SK-N-SH (cell line): ENCODE measurements around the gene SLC6A3. TPM values are rescaled to one million over a fixed set of nuclear protein-coding genes. Genes with fewer than 3 reads are reported as not detected.

Experiments
- CTCF ChIA-PET: fragments of 300-600, 350-600 bp; formaldehyde crosslinking; extraction: SDS; loops from one replicate; lab custom pipeline; 2021; lab: Yijun Ruan, JAX
- POLR2A ChIA-PET: fragments of 350-600 bp; sonication (Branson Sonifier 250); formaldehyde crosslinking; extraction: SDS; loops from one replicate; lab custom pipeline; 2020; ENCODE audit warnings: antibody characterized with exemption, inconsistent platforms; lab: Yijun Ruan, JAX
- DNase-seq: peaks from one replicate; pipeline ENCODE4 v3.0.0; 2012
- H2AFZ ChIP-seq: fragments of 200-600 bp; sonication (generic); 2 replicates; pipeline ENCODE4 v1.8.1; 2016; ENCODE audit warnings: antibody characterized with exemption, mild to moderate bottlenecking, low read depth
- H3F3A ChIP-seq: fragments of 200-600 bp; sonication (generic); replicated peaks from 2 replicates; pipeline ENCODE3; 2016; ENCODE audit warnings: antibody characterized with exemption, mild to moderate bottlenecking; ENCODE audit not compliant: insufficient read depth
- H3K27ac ChIP-seq, 2 experiments: fragments of 200-500 bp in 1 of 2; fragments of 200-600 bp in 1 of 2; sonication (Bioruptor generic) in 1 of 2; sonication (generic), shearing (Covaris generic) in 1 of 2; 2 replicates each; pipeline versions ENCODE4 v1.5.1 to v1.6.1; 2014 to 2016; ENCODE audit warnings: low read depth in 2 of 2, inconsistent platforms in 1 of 2, low read length in 1 of 2, mild to moderate bottlenecking in 1 of 2, mixed read lengths in 1 of 2
- H3K27me3 ChIP-seq: fragments of 200-600 bp; sonication (generic), shearing (Covaris generic); 2 replicates; pipeline ENCODE4 v1.6.1; 2016; ENCODE audit warnings: mixed run types; ENCODE audit not compliant: insufficient read depth
- H3K36me3 ChIP-seq, 2 experiments: fragments of 200-500 bp in 1 of 2; fragments of 200-600 bp in 1 of 2; sonication (Bioruptor generic) in 1 of 2; sonication (generic) in 1 of 2; replicated peaks in 1 of 2; 2 replicates each; pipeline versions ENCODE3 to v1.5.1; 2014 to 2016; ENCODE audit warnings: low read length in 1 of 2, mild to moderate bottlenecking in 1 of 2; ENCODE audit not compliant: insufficient read depth in 2 of 2, control insufficient read depth in 1 of 2
- H3K4me1 ChIP-seq, 2 experiments: fragments of 200-500 bp in 1 of 2; fragments of 200-600 bp in 1 of 2; sonication (Bioruptor generic) in 1 of 2; sonication (generic), shearing (Covaris generic) in 1 of 2; 2 replicates each; pipeline versions ENCODE4 v1.5.1 to v1.6.1; 2014 to 2016; ENCODE audit warnings: low read depth in 1 of 2, low read length in 1 of 2, mixed run types in 1 of 2; ENCODE audit not compliant: insufficient read depth in 2 of 2, control insufficient read depth in 1 of 2
- H3K4me2 ChIP-seq: fragments of 200-600 bp; sonication (generic), shearing (Covaris generic); 2 replicates; pipeline ENCODE4 v1.6.1; 2017; ENCODE audit warnings: mixed run types
- H3K4me3 ChIP-seq, 2 experiments: fragments of 200-500 bp in 1 of 2; fragments of 200-600 bp in 1 of 2; sonication (Bioruptor generic) in 1 of 2; sonication (generic), shearing (Covaris generic) in 1 of 2; 2 replicates each; pipeline versions ENCODE4 v1.5.1 to v1.8.1; 2014 to 2016; ENCODE audit warnings: low read depth in 2 of 2, inconsistent platforms in 1 of 2, low read length in 1 of 2, mild to moderate bottlenecking in 1 of 2, mixed read lengths in 1 of 2, moderate library complexity in 1 of 2
- H3K79me2 ChIP-seq: fragments of 200-600 bp; sonication (generic); 2 replicates; pipeline ENCODE4 v1.8.1; 2017; ENCODE audit warnings: mild to moderate bottlenecking; ENCODE audit not compliant: insufficient read depth
- H3K9ac ChIP-seq: fragments of 200-600 bp; sonication (generic); 2 replicates; pipeline ENCODE4 v1.6.1; 2017; ENCODE audit warnings: mixed run types
- H3K9me2 ChIP-seq: fragments of 200-600 bp; sonication (generic); 2 replicates; pipeline ENCODE4 v1.6.1; 2017; ENCODE audit warnings: mixed run types
- H3K9me3 ChIP-seq: fragments of 200-600 bp; sonication (generic); 2 replicates; pipeline ENCODE4 v1.6.1; 2017; ENCODE audit warnings: mixed run types, mild to moderate bottlenecking, moderate library complexity
- H4K20me1 ChIP-seq: fragments of 200-600 bp; sonication (generic); 2 replicates; pipeline ENCODE4 v1.6.1; 2017; ENCODE audit warnings: mild to moderate bottlenecking, mixed run types; ENCODE audit not compliant: insufficient read depth
- CHD2 ChIP-seq: fragments of 150-350 bp; IDR thresholded peaks from 2 replicates; pipeline ENCODE4 v1.6.1; 2018; ENCODE audit warnings: low read length; ENCODE audit not compliant: partially characterized antibody
- ELF1 ChIP-seq: IDR thresholded peaks from 2 replicates; pipeline ENCODE4 v1.4.0; 2012
- EZH2phosphoT487 ChIP-seq: fragments of 200-600 bp; sonication (generic); IDR thresholded peaks from 2 replicates; pipeline ENCODE4 v1.6.1; 2017; ENCODE audit warnings: low read depth, mixed run types, mild to moderate bottlenecking, antibody characterized with exemption, moderate library complexity, borderline replicate concordance
- FOSL2 ChIP-seq: IDR thresholded peaks from 2 replicates; pipeline ENCODE4 v1.4.0; 2012; ENCODE audit warnings: low read depth, mild to moderate bottlenecking, moderate library complexity, borderline replicate concordance
- FOXJ3 ChIP-seq: sonication (generic); formaldehyde crosslinking; IDR thresholded peaks from 2 replicates; pipeline ENCODE4 v1.5.1; 2020; ENCODE audit warnings: mild to moderate bottlenecking, missing genetic modification reagents
- GATA2 ChIP-seq: sonication (generic); formaldehyde crosslinking; IDR thresholded peaks from 2 replicates; pipeline ENCODE4 v1.5.0; 2020; ENCODE audit warnings: mild to moderate bottlenecking, missing genetic modification reagents
- JUND ChIP-seq: IDR thresholded peaks from 2 replicates; pipeline ENCODE4 v1.4.0; 2012
- MEF2A ChIP-seq: IDR thresholded peaks from 2 replicates; pipeline ENCODE4 v1.4.0; 2012; ENCODE audit warnings: low read depth, borderline replicate concordance
- MXI1 ChIP-seq: IDR thresholded peaks from 2 replicates; pipeline ENCODE4 v1.6.1; 2012; ENCODE audit warnings: mild to moderate bottlenecking, low read depth, low read length, improper control_type of control experiment
- NRF1 ChIP-seq: IDR thresholded peaks from 2 replicates; pipeline ENCODE4 v1.6.1; 2012; ENCODE audit warnings: low read depth, mild to moderate bottlenecking, low read length
- POLR2AphosphoS5 ChIP-seq: IDR thresholded peaks from 2 replicates; pipeline ENCODE4 v1.6.1; 2012; ENCODE audit warnings: low read depth, low read length
- RAD21 ChIP-seq: IDR thresholded peaks from 2 replicates; pipeline ENCODE4 v1.6.1; 2012; ENCODE audit warnings: mild to moderate bottlenecking, low read length
- REST ChIP-seq: IDR thresholded peaks from 2 replicates; pipeline ENCODE4 v1.6.1; 2012; ENCODE audit warnings: mild to moderate bottlenecking, low read depth, low read length, moderate library complexity
- RFX5 ChIP-seq: IDR thresholded peaks from 2 replicates; pipeline ENCODE4 v1.6.1; 2012; ENCODE audit warnings: mild to moderate bottlenecking, improper control_type of control experiment, low read length
- SMC3 ChIP-seq: IDR thresholded peaks from 2 replicates; pipeline ENCODE4 v1.6.1; 2012; ENCODE audit warnings: low read depth, low read length, improper control_type of control experiment
- TAF1 ChIP-seq: IDR thresholded peaks from 2 replicates; pipeline ENCODE4 v1.6.1; 2012; ENCODE audit warnings: low read depth, mild to moderate bottlenecking, low read length, moderate library complexity, borderline replicate concordance
- TEAD4 ChIP-seq: IDR thresholded peaks from 2 replicates; pipeline ENCODE4 v1.4.0; 2012; ENCODE audit warnings: mild to moderate bottlenecking, borderline replicate concordance; ENCODE audit not compliant: insufficient read depth
- USF2 ChIP-seq: fragments of 150-350 bp; IDR thresholded peaks from 2 replicates; pipeline ENCODE4 v1.6.1; 2017; ENCODE audit warnings: antibody characterized with exemption, low read length, low read depth, borderline replicate concordance
- YY1 ChIP-seq: IDR thresholded peaks from 2 replicates; pipeline ENCODE4 v1.4.0; 2012; ENCODE audit warnings: low read depth, mild to moderate bottlenecking
- ZBTB33 ChIP-seq: IDR thresholded peaks from 2 replicates; pipeline ENCODE4 v1.4.0; 2012; ENCODE audit warnings: low read depth, borderline replicate concordance
- WGBS: methylation state at CpG from one replicate; pipeline ENCODE4 v1.1.6; 2017; ENCODE audit warnings: low lambda C conversion rate; 5-methylcytosine and 5-hydroxymethylcytosine counted together
- polyA plus RNA-seq, 3 experiments: library from polyadenylated mRNA; depleted of rRNA; stranded (reverse); fragments of >200 nt; gene quantifications; 2 replicates each; pipeline ENCODE4 v1.2.3, GENCODE V29; 2012
- TF ChIP-seq, protein P1 (sequence below): IDR thresholded peaks from 2 replicates; pipeline ENCODE4 v1.4.0; 2012; ENCODE audit warnings: low read depth, borderline replicate concordance

The SLC6A3 gene
- polyA plus RNA-seq, 1 of the 3 experiments (the other 2 are of a cell fraction), result not detected

- Histone ChIP-seq H3F3A (no peaks in the 10 kb centered on the region), H3K9me3 (no peaks in the 10 kb centered on the region), H3K4me3 (no peak overlapping the region), H3K9me2 (no peaks in the 10 kb centered on the region), H3K79me2 (no peaks in the 10 kb centered on the region), H3K9ac (no peak overlapping the region), H2AFZ (no peak overlapping the region), H3K36me3 (no peaks in the 10 kb centered on the region), H3K27me3 (peaks cover 16% of the 10 kb centered on the region; the same call in 1 of the 2 replicates), H4K20me1 (no peaks in the 10 kb centered on the region), H3K4me1 (peaks cover 0 to 10% of the 10 kb centered on the region in 2 experiments; a peak in 1 of 4 replicates), H3K4me2 (no peak overlapping the region), H3K27ac (no peak overlapping the region)
- ChIA-PET CTCF (interaction anchor here (1.0 kb wide), 1 partner anchor 8 kb away, joined by 3 read pairs; no protein-coding TSS in a partner anchor), POLR2A (no interaction called here)
- DNase-seq, result no peak
- WGBS, result 44% methylated on average over 4 of the region's 4 CpGs
- no peak for TF ChIP-seq NRF1
- no peak for TF ChIP-seq ELF1
- no peak for TF ChIP-seq FOXJ3 (CRISPR knock-in tag)
- no peak for TF ChIP-seq TAF1
- TF ChIP-seq TEAD4, result no peak
- TF ChIP-seq YY1, result no peak
- TF ChIP-seq EZH2phosphoT487, result no peak
- TF ChIP-seq RFX5, result no peak
- TF ChIP-seq GATA2 (CRISPR knock-in tag), result no peak
These were observed 56.8 kb downstream of the SLC6A3 start for GRCh38 chr5:1388383-1388967.

DNA sequence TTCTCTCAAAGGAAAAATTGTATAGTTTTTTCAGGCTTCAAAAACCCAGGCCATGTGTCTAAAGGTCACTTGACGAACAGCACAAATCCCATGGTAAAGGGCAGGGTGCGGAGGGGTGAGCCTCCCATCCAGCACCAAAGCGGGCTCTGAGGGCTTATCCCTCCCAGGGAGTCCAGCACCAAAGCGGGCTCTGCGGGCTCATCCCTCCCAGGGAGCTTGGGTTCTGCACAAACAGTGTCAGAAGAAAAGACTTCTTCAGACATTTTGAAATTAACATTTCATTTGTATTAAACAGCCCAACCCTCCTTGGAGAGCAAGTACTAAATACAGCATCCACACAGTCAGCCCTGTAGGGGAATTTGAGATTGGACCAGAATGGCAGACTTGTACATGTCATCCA, 57.4 kb downstream of the SLC6A3 start:
- H3K9ac ChIP-seq, result no peak overlapping the region
- no peak overlapping the region for H3K27ac ChIP-seq
- H3K36me3 ChIP-seq, result no peaks in the 10 kb centered on the region
- DNase-seq, result no peak
- ChIA-PET CTCF (no interaction called here), POLR2A (no interaction called here)
- no peaks in the 10 kb centered on the region for H3K9me2 ChIP-seq
- H3K4me2 ChIP-seq, result no peak overlapping the region
- H3K27me3 ChIP-seq, result peaks cover 16% of the 10 kb centered on the region; the same call in 1 of the 2 replicates
- peaks cover 0 to 10% of the 10 kb centered on the region in 2 experiments; a peak in 1 of 4 replicates for H3K4me1 ChIP-seq
- no peaks in the 10 kb centered on the region for H3K79me2 ChIP-seq
- H3K9me3 ChIP-seq, result no peaks in the 10 kb centered on the region
- H2AFZ ChIP-seq, result no peak overlapping the region
- no peaks in the 10 kb centered on the region for H3F3A ChIP-seq
- TF ChIP-seq SMC3 (no peak), JUND (no peak), MXI1 (no peak), RAD21 (no peak), GATA2 (CRISPR knock-in tag) (no peak), NRF1 (no peak), CHD2 (no peak), FOSL2 (no peak), MEF2A (no peak), RFX5 (no peak), USF2 (no peak), ZBTB33 (no peak), REST (no peak), YY1 (no peak), POLR2AphosphoS5 (no peak)
- TF ChIP-seq, protein P1, sequence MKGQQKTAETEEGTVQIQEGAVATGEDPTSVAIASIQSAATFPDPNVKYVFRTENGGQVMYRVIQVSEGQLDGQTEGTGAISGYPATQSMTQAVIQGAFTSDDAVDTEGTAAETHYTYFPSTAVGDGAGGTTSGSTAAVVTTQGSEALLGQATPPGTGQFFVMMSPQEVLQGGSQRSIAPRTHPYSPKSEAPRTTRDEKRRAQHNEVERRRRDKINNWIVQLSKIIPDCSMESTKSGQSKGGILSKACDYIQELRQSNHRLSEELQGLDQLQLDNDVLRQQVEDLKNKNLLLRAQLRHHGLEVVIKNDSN, result no peak
- H3K4me3 ChIP-seq, result no peak overlapping the region
- WGBS, result 70% methylated on average over 5 of the region's 5 CpGs
- no peaks in the 10 kb centered on the region for H4K20me1 ChIP-seq
